NCI-H524 treated with DMSO at 0.1 percent for 48 hours (cell line): ENCODE measurements around the gene ZNF479.
"Not testable (repeated sequence)": the region's sequence is repeated elsewhere in the genome, so short reads cannot be mapped to it uniquely, and the experiment has no call there.

Experiments
- DNase-seq: peaks from one replicate; lab custom pipeline; 2025; lab: John Stamatoyannopoulos, UW

ZNF479 gene

GRCh38 chr7:57132336-57132735 lies at the start of gene ZNF479:
Gene ZNF479, minus strand, starts transcription at chr7:57132436. Its CDS starts 112 bp downstream, at chr7:57132324.
- not testable (repeated sequence) for DNase-seq

- DNase-seq: no peak
Observed at GRCh38 chr7:57182031-57182430, 49.8 kb upstream of the ZNF479 start.

- DNase-seq: no peak
Observed at GRCh38 chr7:57181281-57181680, 49.0 kb upstream of the ZNF479 start.

GRCh38 chr7:57179776-57180415 lies 47.7 kb upstream of the ZNF479 start:
- DNase-seq: no peak

- no peak for DNase-seq
Observed at GRCh38 chr7:57178768-57179139, 46.5 kb upstream of the ZNF479 start.

GRCh38 chr7:57177856-57178767 lies 45.9 kb upstream of the ZNF479 start:
- DNase-seq: no peak

- DNase-seq: no peak
Observed at GRCh38 chr7:57176928-57177635, 44.8 kb upstream of the ZNF479 start.

- no peak for DNase-seq
Observed at GRCh38 chr7:57165285-57165899, 33.2 kb upstream of the ZNF479 start.

- not testable (repeated sequence) for DNase-seq
Observed at GRCh38 chr7:57120123-57120784, 12.0 kb downstream of the ZNF479 start.
